ENCODE results near the gene ADAD2. TPM values are rescaled to one million over a fixed set of nuclear protein-coding genes. Genes with fewer than 3 reads are reported as not detected.

The ADAD2 gene
- total RNA-seq, 1 donor from 2014 or later, result 0.87 TPM

DNA sequence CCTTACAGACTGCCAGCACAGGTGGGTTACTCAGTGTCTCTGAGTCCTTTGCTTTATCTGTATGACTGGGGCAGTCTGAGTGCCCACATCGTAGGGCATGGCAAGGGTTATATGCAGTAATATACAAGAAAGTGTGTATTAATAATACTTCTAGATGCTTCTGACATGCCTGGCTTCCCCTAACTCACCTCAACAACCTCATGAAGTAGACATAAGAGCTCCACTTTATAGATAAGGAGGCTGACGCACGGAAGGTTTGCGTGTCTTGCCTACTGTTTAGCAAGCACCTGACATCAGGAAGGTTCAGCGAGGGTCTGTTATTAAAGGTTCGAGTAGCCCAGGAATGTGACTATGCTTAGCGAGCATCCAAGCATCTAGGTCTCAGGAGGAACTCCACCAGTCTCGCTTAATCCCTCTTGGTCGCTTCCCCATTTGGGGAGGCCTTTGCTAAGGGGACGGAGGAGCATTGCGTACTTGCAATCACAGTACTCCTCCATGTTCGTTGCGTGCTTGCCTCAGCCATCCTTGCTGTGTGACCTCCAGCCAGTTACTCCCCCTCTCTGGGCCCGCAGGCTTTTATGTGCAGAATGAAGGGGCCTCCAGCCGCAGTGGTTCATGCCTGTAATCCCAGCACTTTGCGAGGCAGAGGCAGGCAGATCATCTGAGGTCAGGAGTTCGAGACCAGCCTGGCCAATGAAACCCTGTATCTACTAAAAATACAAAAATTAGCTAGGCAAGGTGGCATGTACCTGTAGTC lies 47.2 kb downstream of the ADAD2 start:
- DNase-seq (ENCODE audit: low spot score), result no peak
- H3K4me1 Mint-ChIP-seq (ENCODE audit: unreplicated experiment), result no peaks in the 10 kb centered on the region
- H3K36me3 Mint-ChIP-seq (ENCODE audit: low read depth, unreplicated experiment), result no peaks in the 10 kb centered on the region
- no peak overlapping the region for H3K4me3 Mint-ChIP-seq (ENCODE audit: unreplicated experiment)
- peaks cover 4% of the 10 kb centered on the region for H3K27me3 Mint-ChIP-seq (ENCODE audit: unreplicated experiment)
- H3K27ac Mint-ChIP-seq (ENCODE audit: unreplicated experiment), result no peak overlapping the region
- no peaks in the 10 kb centered on the region for H3K9me3 Mint-ChIP-seq (ENCODE audit: unreplicated experiment)
- TF ChIP-seq, protein P1, sequence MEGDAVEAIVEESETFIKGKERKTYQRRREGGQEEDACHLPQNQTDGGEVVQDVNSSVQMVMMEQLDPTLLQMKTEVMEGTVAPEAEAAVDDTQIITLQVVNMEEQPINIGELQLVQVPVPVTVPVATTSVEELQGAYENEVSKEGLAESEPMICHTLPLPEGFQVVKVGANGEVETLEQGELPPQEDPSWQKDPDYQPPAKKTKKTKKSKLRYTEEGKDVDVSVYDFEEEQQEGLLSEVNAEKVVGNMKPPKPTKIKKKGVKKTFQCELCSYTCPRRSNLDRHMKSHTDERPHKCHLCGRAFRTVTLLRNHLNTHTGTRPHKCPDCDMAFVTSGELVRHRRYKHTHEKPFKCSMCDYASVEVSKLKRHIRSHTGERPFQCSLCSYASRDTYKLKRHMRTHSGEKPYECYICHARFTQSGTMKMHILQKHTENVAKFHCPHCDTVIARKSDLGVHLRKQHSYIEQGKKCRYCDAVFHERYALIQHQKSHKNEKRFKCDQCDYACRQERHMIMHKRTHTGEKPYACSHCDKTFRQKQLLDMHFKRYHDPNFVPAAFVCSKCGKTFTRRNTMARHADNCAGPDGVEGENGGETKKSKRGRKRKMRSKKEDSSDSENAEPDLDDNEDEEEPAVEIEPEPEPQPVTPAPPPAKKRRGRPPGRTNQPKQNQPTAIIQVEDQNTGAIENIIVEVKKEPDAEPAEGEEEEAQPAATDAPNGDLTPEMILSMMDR (IDR thresholded peaks at IDR 0.05; ENCODE audit: unreplicated experiment), result no peak

DNA sequence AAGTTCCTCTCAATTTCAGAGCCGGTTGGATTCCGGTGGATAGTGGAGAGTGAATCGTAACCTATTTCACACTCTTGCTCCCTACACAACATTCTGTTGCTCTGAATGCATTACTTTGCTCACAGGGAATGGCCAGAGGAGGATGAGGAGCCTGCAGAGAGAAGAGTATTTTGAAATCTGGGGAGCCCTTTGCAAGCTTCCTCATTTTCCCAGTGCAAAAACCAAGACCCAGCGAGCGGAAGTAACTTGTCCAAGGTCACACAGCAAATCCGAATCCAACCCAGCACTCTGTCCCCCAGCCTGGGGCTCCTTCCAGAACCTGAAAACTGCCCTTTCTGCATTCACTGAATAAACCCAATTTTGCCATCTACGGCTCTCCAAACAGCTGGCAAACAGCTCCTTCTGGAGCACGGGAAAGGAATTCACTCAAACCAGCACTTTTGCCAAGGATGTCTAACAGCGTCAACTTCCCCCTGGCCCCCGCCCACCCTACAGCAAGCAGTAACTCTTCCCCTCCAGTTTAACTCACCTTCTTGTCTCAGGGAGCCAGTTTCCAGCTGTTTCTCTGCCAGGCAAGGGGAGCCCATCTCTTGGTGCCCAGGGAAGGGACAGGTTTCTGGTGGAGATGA lies 48.3 kb downstream of the ADAD2 start:
- Mint-ChIP-seq H3K27ac (ENCODE audit: unreplicated experiment) (no peak overlapping the region), H3K36me3 (ENCODE audit: low read depth, unreplicated experiment) (peaks cover 4% of the 10 kb centered on the region), H3K4me1 (ENCODE audit: unreplicated experiment) (no peaks in the 10 kb centered on the region), H3K4me3 (ENCODE audit: unreplicated experiment) (no peak overlapping the region), H3K27me3 (ENCODE audit: unreplicated experiment) (peaks cover 2% of the 10 kb centered on the region), H3K9me3 (ENCODE audit: unreplicated experiment) (no peaks in the 10 kb centered on the region)
- TF ChIP-seq, protein P1 (IDR thresholded peaks at IDR 0.05; ENCODE audit: unreplicated experiment), result no peak
- DNase-seq (ENCODE audit: low spot score), result no peak

DNA sequence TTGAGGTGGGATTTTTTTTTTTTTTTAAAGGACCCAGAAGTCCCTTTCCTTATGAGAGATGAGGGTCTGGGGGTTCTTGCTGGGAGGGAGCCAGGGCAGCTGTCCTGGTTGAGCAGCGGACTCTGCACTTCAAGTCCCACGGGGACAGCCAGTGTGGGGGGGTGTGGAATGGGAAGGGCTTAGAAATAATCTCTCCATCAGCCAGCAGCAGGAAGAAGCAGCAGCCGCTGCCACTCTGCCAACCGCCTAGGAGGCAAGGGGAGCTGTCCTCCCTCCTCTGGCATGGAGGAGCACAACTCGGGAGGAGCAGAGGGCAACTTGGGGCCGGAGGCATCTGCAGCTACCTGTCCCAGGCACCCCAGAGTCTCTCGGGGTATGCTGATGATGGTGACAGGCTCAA lies 49.0 kb downstream of the ADAD2 start, which contains the start of gene KCNG4:
Gene KCNG4, minus strand, starts transcription at position 104 of the 400 bp plus-strand sequence. CDS start 2,527 bp downstream, outside the sequence.
- Mint-ChIP-seq H3K4me3 (ENCODE audit: unreplicated experiment) (no peak within 1 kb of the TSS), H3K4me1 (ENCODE audit: unreplicated experiment) (no peaks in the 10 kb centered on the region), H3K36me3 (ENCODE audit: low read depth, unreplicated experiment) (peaks cover 4% of the 10 kb centered on the region), H3K27ac (ENCODE audit: unreplicated experiment) (no peak within 1 kb of the TSS), H3K27me3 (ENCODE audit: unreplicated experiment) (peaks cover 2% of the 10 kb centered on the region), H3K9me3 (ENCODE audit: unreplicated experiment) (no peaks in the 10 kb centered on the region)
- TF ChIP-seq, protein P1 (IDR thresholded peaks at IDR 0.05; ENCODE audit: unreplicated experiment), result no peak
- DNase-seq (ENCODE audit: low spot score), result no peak

DNA sequence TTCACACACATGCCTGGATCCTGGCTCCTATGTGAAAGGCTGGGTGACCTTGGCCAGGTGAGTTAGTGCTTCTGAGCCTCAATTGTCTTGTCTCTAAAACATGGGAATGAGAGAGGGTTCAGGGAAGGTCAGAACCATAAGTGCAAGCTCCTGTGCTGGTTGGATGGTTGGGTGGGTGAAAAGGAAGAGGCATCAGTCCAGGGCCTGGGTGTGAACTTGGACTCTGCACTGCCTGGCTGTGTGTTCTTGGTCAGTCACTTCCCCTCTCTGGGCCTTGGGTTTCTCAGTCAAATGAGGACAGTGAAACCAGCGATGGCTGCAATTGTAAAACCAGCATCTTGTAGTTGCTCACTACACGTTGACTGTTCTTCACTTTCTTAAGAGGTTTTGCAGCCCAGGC lies 49.5 kb downstream of the ADAD2 start:
- Mint-ChIP-seq H3K27ac (ENCODE audit: unreplicated experiment) (no peak overlapping the region), H3K9me3 (ENCODE audit: unreplicated experiment) (no peaks in the 10 kb centered on the region), H3K27me3 (ENCODE audit: unreplicated experiment) (peaks cover 2% of the 10 kb centered on the region), H3K36me3 (ENCODE audit: low read depth, unreplicated experiment) (peaks cover 4% of the 10 kb centered on the region), H3K4me1 (ENCODE audit: unreplicated experiment) (no peaks in the 10 kb centered on the region), H3K4me3 (ENCODE audit: unreplicated experiment) (no peak overlapping the region)
- TF ChIP-seq, protein P1 (IDR thresholded peaks at IDR 0.05; ENCODE audit: unreplicated experiment), result no peak
- DNase-seq (ENCODE audit: low spot score), result no peak

DNA sequence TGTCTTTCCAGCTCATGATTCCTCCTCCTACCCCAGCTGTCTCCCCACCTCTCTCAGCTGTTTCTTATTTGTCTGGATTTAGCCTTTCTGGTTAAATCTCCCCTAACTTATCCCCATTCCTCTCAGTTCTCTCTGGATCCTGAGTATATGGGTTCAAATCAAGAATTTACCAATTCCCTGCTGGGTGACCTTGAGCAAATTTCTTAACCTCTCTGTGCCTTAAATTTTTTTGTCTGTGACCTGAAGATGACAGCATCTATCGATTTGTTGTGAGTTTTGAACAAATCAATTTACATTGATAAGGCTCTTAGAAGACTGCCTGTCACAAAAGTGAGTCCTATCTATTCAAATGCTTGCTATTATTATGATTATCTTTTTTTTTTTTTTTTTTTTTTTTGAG lies 50.8 kb downstream of the ADAD2 start:
- H3K4me3 Mint-ChIP-seq (ENCODE audit: unreplicated experiment), result no peak overlapping the region
- DNase-seq (ENCODE audit: low spot score), result no peak
- peaks cover 4% of the 10 kb centered on the region for H3K36me3 Mint-ChIP-seq (ENCODE audit: low read depth, unreplicated experiment)
- H3K9me3 Mint-ChIP-seq (ENCODE audit: unreplicated experiment), result no peaks in the 10 kb centered on the region
- peaks cover 2% of the 10 kb centered on the region for H3K27me3 Mint-ChIP-seq (ENCODE audit: unreplicated experiment)
- TF ChIP-seq, protein P1 (IDR thresholded peaks at IDR 0.05; ENCODE audit: unreplicated experiment), result no peak
- no peak overlapping the region for H3K27ac Mint-ChIP-seq (ENCODE audit: unreplicated experiment)
- no peaks in the 10 kb centered on the region for H3K4me1 Mint-ChIP-seq (ENCODE audit: unreplicated experiment)
